ENCODE results near the gene PLCB2. TPM values are rescaled to one million over a fixed set of nuclear protein-coding genes. Genes with fewer than 3 reads are reported as not detected.
A peak's percentile ranks its signal among the peaks of the same experiment; 100 is the strongest.

Gene PLCB2
- total and polyA plus RNA-seq, 9 of the 15 experiments (the other 6 are each of a cell fraction or from before 2014, with no cell fraction given), result 0.37 to 12.3 (median 8.0) TPM

- TF ChIP-seq ZBTB40 (IDR thresholded peaks at IDR 0.05), result no peak
- TF ChIP-seq ZBTB40 (CRISPR knock-in tag; IDR thresholded peaks at IDR 0.05), result no peak
- no peak for TF ChIP-seq MEF2A (IDR thresholded peaks at IDR 0.05; ENCODE audit: control insufficient read depth, low read depth, low read length)
- peak; percentile 77 for TF ChIP-seq VEZF1 (CRISPR knock-in tag; IDR thresholded peaks at IDR 0.05)
- no peak for TF ChIP-seq ATF2 (CRISPR knock-in tag; IDR thresholded peaks at IDR 0.05)
- no peak for TF ChIP-seq AFF4 (CRISPR knock-in tag; IDR thresholded peaks at IDR 0.05)
- no peak for TF ChIP-seq ATF7 (IDR thresholded peaks at IDR 0.05)
- TF ChIP-seq EP400 (IDR thresholded peaks at IDR 0.05), result no peak
- no peak for TF ChIP-seq ARID3B (CRISPR knock-in tag; IDR thresholded peaks at IDR 0.05; ENCODE audit: borderline replicate concordance)
Measured at GRCh38 chr15:40338041-40338657, 30.4 kb upstream of the PLCB2 start (continued).
